OCI-LY7 (cell line): ENCODE results near the gene PAX2. TPM values are rescaled to one million over a fixed set of nuclear protein-coding genes. Genes with fewer than 3 reads are reported as not detected.

Experiments
- BruUV-seq: library from RNA; stranded (reverse); fragments of 400-500 nt; replicated peaks from 2 replicates; lab custom pipeline; 2021; lab: Mats Ljungman, UMichigan
- CTCF ChIA-PET: fragments of 300-600 bp; sonication (Branson Sonifier 250); formaldehyde crosslinking; loops from one replicate; lab custom pipeline; 2022; ENCODE audit warnings: antibody characterized with exemption; ENCODE audit not compliant: unreplicated experiment; lab: Charles Lee
- POLR2A ChIA-PET: fragments of 300-600 bp; sonication (Branson Sonifier 250); formaldehyde crosslinking; loops from one replicate; lab custom pipeline; 2022; ENCODE audit warnings: antibody characterized with exemption; lab: Charles Lee
- DNase-seq: peaks from one replicate; pipeline ENCODE4 v3.0.0-alpha.2; 2015; ENCODE audit warnings: low spot score
- H2AFZ ChIP-seq: fragments of 200-600 bp; sonication (generic), shearing (Covaris generic); 2 replicates; pipeline ENCODE4 v1.6.1; 2014; ENCODE audit warnings: mild to moderate bottlenecking, antibody characterized with exemption, low read length, moderate library complexity
- H3K27ac ChIP-seq: fragments of 200-600 bp; sonication (generic); 2 replicates; pipeline ENCODE4 v1.5.1; 2014; ENCODE audit warnings: mixed run types, low read depth, mild to moderate bottlenecking, moderate library complexity, low read length, inconsistent platforms; ENCODE audit not compliant: poor library complexity, severe bottlenecking
- H3K36me3 ChIP-seq: fragments of 200-600 bp; sonication (generic); 2 replicates; pipeline ENCODE4 v1.6.1; 2014; ENCODE audit warnings: mild to moderate bottlenecking, antibody characterized with exemption, low read length, moderate library complexity, mixed read lengths; ENCODE audit not compliant: insufficient read depth
- H3K4me1 ChIP-seq: fragments of 200-600 bp; sonication (generic); 2 replicates; pipeline ENCODE4 v1.5.1; 2014; ENCODE audit warnings: mild to moderate bottlenecking, low read length; ENCODE audit not compliant: insufficient read depth, poor library complexity, severe bottlenecking
- H3K4me2 ChIP-seq: fragments of 200-600 bp; sonication (generic); 2 replicates; pipeline ENCODE4 v1.6.1; 2014; ENCODE audit warnings: mild to moderate bottlenecking, low read length
- H3K4me3 ChIP-seq: fragments of 200-600 bp; sonication (generic); 2 replicates; pipeline ENCODE4 v1.5.1; 2014; ENCODE audit warnings: mild to moderate bottlenecking, low read depth, low read length; ENCODE audit not compliant: poor library complexity, severe bottlenecking
- H3K79me2 ChIP-seq: fragments of 200-600 bp; sonication (generic); 2 replicates; pipeline ENCODE4 v1.6.1; 2016; ENCODE audit warnings: low read depth, mild to moderate bottlenecking, low read length, moderate library complexity, mixed read lengths; ENCODE audit not compliant: insufficient read depth
- H3K9me2 ChIP-seq: fragments of 200-600 bp; sonication (generic); 2 replicates; pipeline ENCODE4 v1.6.1; 2016; ENCODE audit warnings: mild to moderate bottlenecking, low read length, mixed read lengths; ENCODE audit not compliant: insufficient read depth
- H3K9me3 ChIP-seq: fragments of 200-600 bp; sonication (generic); 2 replicates; pipeline ENCODE4 v1.6.1; 2014; ENCODE audit warnings: mild to moderate bottlenecking, mixed run types, low read length, mixed read lengths
- H4K20me1 ChIP-seq: fragments of 200-600 bp; sonication (generic); 2 replicates; pipeline ENCODE4 v1.6.1; 2014; ENCODE audit warnings: mild to moderate bottlenecking, antibody characterized with exemption, low read length, moderate library complexity, mixed read lengths; ENCODE audit not compliant: insufficient read depth
- CTCF ChIP-seq: fragments of 200-600 bp; sonication (generic); conservative IDR thresholded peaks from 2 replicates; pipeline ENCODE4 v1.5.1; 2014; ENCODE audit warnings: mild to moderate bottlenecking, antibody characterized with exemption, low read length, moderate library complexity, mixed read lengths
- EZH2phosphoT487 ChIP-seq: fragments of 200-600 bp; sonication (generic); IDR thresholded peaks from 2 replicates; pipeline ENCODE4 v1.6.1; 2018; ENCODE audit warnings: low read depth, borderline replicate concordance, mild to moderate bottlenecking, mixed run types, antibody characterized with exemption, low read length, moderate library complexity, mixed read lengths
- intact Hi-C: fragments of 100-400 bp; cut with micrococcal nuclease; formaldehyde crosslinking; loops from one replicate; pipeline ENCODE4 v1.10.0; 2022; ENCODE audit not compliant: unreplicated experiment
- total RNA-seq, 2 experiments: library from RNA; depleted of rRNA in 1 of 2; stranded (reverse); fragments of >200 nt in 1 of 2; shearing (Covaris generic) in 1 of 2; gene quantifications; 2 replicates each; pipeline ENCODE4 v1.2.3, GENCODE V29; 2014 to 2022

PAX2 gene
- total RNA-seq, 2 experiments from 2014 or later, result not detected

GRCh38 chr10:100802196-100802595 lies 56.8 kb downstream of the PAX2 start:
- DNase-seq, result no peak
- H3K36me3 ChIP-seq, result no peaks in the 10 kb centered on the region
- ChIA-PET CTCF (no interaction called here), POLR2A (no interaction called here)
- H3K4me1 ChIP-seq, result no peaks in the 10 kb centered on the region
- H3K27ac ChIP-seq, result no peak overlapping the region
- BruUV-seq, result no TSS peak
- no peak overlapping the region for H3K4me3 ChIP-seq
- H3K9me2 ChIP-seq, result no peaks in the 10 kb centered on the region
- intact Hi-C loops, result no loop called here
- H2AFZ ChIP-seq, result no peak overlapping the region
- no peak for TF ChIP-seq EZH2phosphoT487
- TF ChIP-seq CTCF, result no peak
- H3K9me3 ChIP-seq, result no peaks in the 10 kb centered on the region
- H4K20me1 ChIP-seq, result no peaks in the 10 kb centered on the region
- no peaks in the 10 kb centered on the region for H3K79me2 ChIP-seq
- H3K4me2 ChIP-seq, result no peak overlapping the region

- no TSS peak for BruUV-seq
- Histone ChIP-seq H3K4me3 (no peak overlapping the region), H3K4me1 (no peaks in the 10 kb centered on the region), H4K20me1 (no peaks in the 10 kb centered on the region), H2AFZ (no peak overlapping the region), H3K9me3 (no peaks in the 10 kb centered on the region), H3K4me2 (no peak overlapping the region), H3K79me2 (no peaks in the 10 kb centered on the region), H3K27ac (no peak overlapping the region), H3K36me3 (no peaks in the 10 kb centered on the region), H3K9me2 (no peaks in the 10 kb centered on the region)
- TF ChIP-seq EZH2phosphoT487 (no peak), CTCF (no peak)
- ChIA-PET CTCF (no interaction called here), POLR2A (no interaction called here)
- DNase-seq, result no peak
- intact Hi-C loops, result no loop called here
Measured at GRCh38 chr10:100802607-100803006, 57.2 kb downstream of the PAX2 start.

GRCh38 chr10:100803492-100803891 lies 58.1 kb downstream of the PAX2 start:
- TF ChIP-seq EZH2phosphoT487 (no peak), CTCF (no peak)
- BruUV-seq, result no TSS peak
- Histone ChIP-seq H3K4me3 (no peak overlapping the region), H3K9me3 (no peaks in the 10 kb centered on the region), H4K20me1 (no peaks in the 10 kb centered on the region), H3K27ac (no peak overlapping the region), H3K9me2 (no peaks in the 10 kb centered on the region), H3K4me1 (no peaks in the 10 kb centered on the region), H3K36me3 (no peaks in the 10 kb centered on the region), H3K79me2 (no peaks in the 10 kb centered on the region), H3K4me2 (no peak overlapping the region), H2AFZ (no peak overlapping the region)
- CTCF ChIA-PET, result no interaction called here
- no peak for DNase-seq
- POLR2A ChIA-PET, result no interaction called here
- intact Hi-C loops, result no loop called here
